Nephron (organoid): ENCODE results near the gene SLC12A8.
A peak's percentile ranks its signal among the peaks of the same experiment; 100 is the strongest.

Experiments
- H3K27ac Mint-ChIP-seq, 3 experiments: 2 replicates each; pipeline ENCODE4 v1.8.0; 2020; ENCODE audit warnings: mixed read lengths in 3 of 3, mild to moderate bottlenecking in 2 of 3, moderate library complexity in 1 of 3
- H3K27me3 Mint-ChIP-seq: 2 replicates; pipeline ENCODE4 v1.8.0; 2021; ENCODE audit warnings: low read depth, mild to moderate bottlenecking, moderate library complexity, mixed read lengths
- H3K36me3 Mint-ChIP-seq: 2 replicates; pipeline ENCODE4 v1.8.0; 2020; ENCODE audit warnings: low read depth, mixed read lengths
- H3K4me1 Mint-ChIP-seq: 2 replicates; pipeline ENCODE4 v1.8.0; 2020; ENCODE audit warnings: mixed read lengths
- H3K4me3 Mint-ChIP-seq, 3 experiments: 2 replicates each; pipeline ENCODE4 v1.8.0; 2020; ENCODE audit warnings: mild to moderate bottlenecking in 3 of 3, mixed read lengths in 3 of 3, moderate library complexity in 2 of 3
- H3K9me3 Mint-ChIP-seq: 2 replicates; pipeline ENCODE4 v1.8.0; 2020; ENCODE audit warnings: mixed read lengths
- CTCF ChIP-seq, 3 experiments: fragments of 200-600 bp; sonication (generic); IDR thresholded peaks; one replicate each; pipeline ENCODE4 v1.5.0; 2021; ENCODE audit warnings: antibody characterized with exemption in 3 of 3; ENCODE audit not compliant: unreplicated experiment in 3 of 3

The SLC12A8 gene

GRCh38 chr3:125207507-125207906, 5.0 kb downstream of the SLC12A8 start:
- no peaks in the 10 kb centered on the region for H3K9me3 Mint-ChIP-seq
- no peak overlapping the region for H3K4me3 Mint-ChIP-seq
- H3K27me3 Mint-ChIP-seq = peaks cover 33% of the 10 kb centered on the region
- TF ChIP-seq CTCF (IDR thresholded peaks at IDR 0.05; ENCODE audit: unreplicated experiment in 3 of 3) = no peak
- peak overlapping the region; percentile 50 to 90 (median 54) for H3K27ac Mint-ChIP-seq
- H3K4me1 Mint-ChIP-seq = no peaks in the 10 kb centered on the region
- H3K36me3 Mint-ChIP-seq = no peaks in the 10 kb centered on the region

GRCh38 chr3:125206934-125207333, 5.6 kb downstream of the SLC12A8 start:
- Mint-ChIP-seq H3K4me3 (no peak overlapping the region), H3K4me1 (no peaks in the 10 kb centered on the region), H3K36me3 (no peaks in the 10 kb centered on the region), H3K27me3 (peaks cover 30% of the 10 kb centered on the region), H3K9me3 (peaks cover 3% of the 10 kb centered on the region), H3K27ac (peak overlapping the region; percentile 0 to 90 (median 37))
- TF ChIP-seq CTCF (IDR thresholded peaks at IDR 0.05; ENCODE audit: unreplicated experiment in 3 of 3) = no peak

GRCh38 chr3:125203731-125204130, 8.8 kb downstream of the SLC12A8 start:
- peaks cover 3% of the 10 kb centered on the region for H3K9me3 Mint-ChIP-seq
- H3K4me3 Mint-ChIP-seq = no peak overlapping the region
- no peak overlapping the region for H3K27ac Mint-ChIP-seq
- H3K4me1 Mint-ChIP-seq = no peaks in the 10 kb centered on the region
- TF ChIP-seq CTCF (IDR thresholded peaks at IDR 0.05; ENCODE audit: unreplicated experiment in 3 of 3) = no peak
- peaks cover 7% of the 10 kb centered on the region for H3K27me3 Mint-ChIP-seq
- H3K36me3 Mint-ChIP-seq = no peaks in the 10 kb centered on the region

- H3K4me3 Mint-ChIP-seq = no peak overlapping the region
- H3K9me3 Mint-ChIP-seq = peaks cover 3% of the 10 kb centered on the region
- H3K27ac Mint-ChIP-seq = no peak overlapping the region
- H3K27me3 Mint-ChIP-seq = no peaks in the 10 kb centered on the region
- TF ChIP-seq CTCF (IDR thresholded peaks at IDR 0.05; ENCODE audit: unreplicated experiment in 3 of 3) = no peak
- H3K36me3 Mint-ChIP-seq = no peaks in the 10 kb centered on the region
- H3K4me1 Mint-ChIP-seq = no peaks in the 10 kb centered on the region
These were observed 10.4 kb downstream of the SLC12A8 start for GRCh38 chr3:125202197-125202596.

GRCh38 chr3:125200731-125201139, 11.8 kb downstream of the SLC12A8 start:
- TF ChIP-seq CTCF (IDR thresholded peaks at IDR 0.05; ENCODE audit: unreplicated experiment in 3 of 3) = no peak
- Mint-ChIP-seq H3K27ac (peak overlapping the region; percentile 43 to 85 (median 80)), H3K27me3 (peaks cover under 1% of the 10 kb centered on the region), H3K4me3 (no peak overlapping the region), H3K9me3 (peaks cover 3% of the 10 kb centered on the region), H3K4me1 (no peaks in the 10 kb centered on the region), H3K36me3 (no peaks in the 10 kb centered on the region)

- no peak overlapping the region for H3K4me3 Mint-ChIP-seq
- H3K36me3 Mint-ChIP-seq = no peaks in the 10 kb centered on the region
- H3K27ac Mint-ChIP-seq = peak overlapping the region; percentile 76 to 91 (median 90)
These were observed 17.5 kb downstream of the SLC12A8 start for GRCh38 chr3:125194849-125195601.

More at GRCh38 chr3:125194849-125195601, 17.5 kb downstream of the SLC12A8 start:
- Mint-ChIP-seq H3K4me1 (peaks cover 6% of the 10 kb centered on the region), H3K9me3 (no peaks in the 10 kb centered on the region), H3K27me3 (peaks cover 14% of the 10 kb centered on the region)
- TF ChIP-seq CTCF (IDR thresholded peaks at IDR 0.05; ENCODE audit: unreplicated experiment in 3 of 3) = no peak
